Activated CD4-positive, alpha-beta T cell treated with anti-CD3 and anti-CD28 coated beads, Interleukin-2, amount 50 U/mL, for 24 hours (primary cell): ENCODE measurements around the gene ABHD16A.
"Not testable (repeated sequence)": the region's sequence is repeated elsewhere in the genome, so short reads cannot be mapped to it uniquely, and the experiment has no call there.

Experiments
- DNase-seq, 2 donors: peaks; one replicate each; pipeline ENCODE4 v3.0.0-alpha.2; 2020; ENCODE audit warnings: low read depth in 1 of 2, low spot score in 1 of 2

Gene ABHD16A

GRCh38 chr6:31715022-31715958, 12.2 kb upstream of the ABHD16A start, which contains the start of gene LY6G6D:
Gene LY6G6D (plus strand): TSS chr6:31715348. CDS start chr6:31715356, 8 bp downstream.
- no peak for DNase-seq

GRCh38 chr6:31713991-31714684, 11.0 kb upstream of the ABHD16A start:
- DNase-seq = no peak

GRCh38 chr6:31713465-31713864, 10.3 kb upstream of the ABHD16A start:
- DNase-seq = no peak

GRCh38 chr6:31712296-31712695, 9.2 kb upstream of the ABHD16A start:
- DNase-seq = no peak

- no peak for DNase-seq
Observed at GRCh38 chr6:31711233-31711632, 8.1 kb upstream of the ABHD16A start.

- DNase-seq = no peak
Observed at GRCh38 chr6:31710523-31711219, 7.5 kb upstream of the ABHD16A start.

- DNase-seq = not testable (repeated sequence)
Observed at GRCh38 chr6:31709157-31709556, 6.0 kb upstream of the ABHD16A start.

GRCh38 chr6:31708224-31708623, 5.1 kb upstream of the ABHD16A start:
- no peak for DNase-seq

- no peak for DNase-seq
Observed at GRCh38 chr6:31707701-31708100, 4.6 kb upstream of the ABHD16A start.

GRCh38 chr6:31706599-31706998, 3.5 kb upstream of the ABHD16A start, which contains the start of gene LY6G6F:
Gene LY6G6F (plus strand): TSS chr6:31706866. CDS start chr6:31706907, 41 bp downstream.
- DNase-seq = no peak

- DNase-seq = no peak
Observed at GRCh38 chr6:31705931-31706330, 2.8 kb upstream of the ABHD16A start.

- no peak for DNase-seq
Observed at GRCh38 chr6:31702405-31702818, 712 bp downstream of the ABHD16A start.

GRCh38 chr6:31701666-31702404, 1.3 kb downstream of the ABHD16A start:
- DNase-seq = no peak

GRCh38 chr6:31700740-31701401, 2.3 kb downstream of the ABHD16A start:
- no peak for DNase-seq

- DNase-seq = no peak
Observed at GRCh38 chr6:31697555-31697954, 5.6 kb downstream of the ABHD16A start.

GRCh38 chr6:31693535-31693934, 9.6 kb downstream of the ABHD16A start:
- no peak for DNase-seq

- no peak for DNase-seq
Observed at GRCh38 chr6:31692886-31693285, 10.2 kb downstream of the ABHD16A start.

- no peak for DNase-seq
Observed at GRCh38 chr6:31692353-31692752, 10.8 kb downstream of the ABHD16A start.

- DNase-seq = no peak
Observed at GRCh38 chr6:31691564-31692108, 11.5 kb downstream of the ABHD16A start.

- DNase-seq = no peak
Observed at GRCh38 chr6:31691078-31691463, 12.1 kb downstream of the ABHD16A start.
